ENCODE measurements around the gene RAMP3. TPM values are rescaled to one million over a fixed set of nuclear protein-coding genes. Genes with fewer than 3 reads are reported as not detected.
A peak's percentile ranks its signal among the peaks of the same experiment; 100 is the strongest.

The RAMP3 gene
- total RNA-seq, 1 donor from 2014 or later: 52.5 TPM

- DNase-seq (ENCODE audit: low spot score): no peak
- intact Hi-C loops (cut with DNase I): no loop called here
Measured at GRCh38 chr7:45129906-45130305, 27.7 kb upstream of the RAMP3 start.

GRCh38 chr7:45130910-45131309 is 26.7 kb upstream of the RAMP3 start:
- DNase-seq (ENCODE audit: low spot score): no peak
- intact Hi-C loops (cut with DNase I): no loop called here

GRCh38 chr7:45131891-45132290 is 25.7 kb upstream of the RAMP3 start:
- no peak for DNase-seq (ENCODE audit: low spot score)
- intact Hi-C loops (cut with DNase I): no loop called here

GRCh38 chr7:45132708-45133320 is 24.8 kb upstream of the RAMP3 start:
- no peak for DNase-seq (ENCODE audit: low spot score)
- intact Hi-C loops (cut with DNase I): no loop called here

- intact Hi-C loops (cut with DNase I): no loop called here
- no peak for DNase-seq (ENCODE audit: low spot score)
Measured at GRCh38 chr7:45133352-45133751, 24.2 kb upstream of the RAMP3 start.

GRCh38 chr7:45133877-45134276 is 23.7 kb upstream of the RAMP3 start:
- DNase-seq (ENCODE audit: low spot score): no peak
- intact Hi-C loops (cut with DNase I): no loop called here

GRCh38 chr7:45136106-45137060 is 21.2 kb upstream of the RAMP3 start:
- DNase-seq (ENCODE audit: low spot score): no peak
- intact Hi-C loops (cut with DNase I): loop anchor here (2.0 to 5.0 kb wide), 2 partner anchors 164 to 274 kb away; no protein-coding TSS in a partner anchor

- intact Hi-C loops (cut with DNase I): loop anchor here (5.0 kb wide), 1 partner anchor 276 kb away; no protein-coding TSS in a partner anchor
- DNase-seq (ENCODE audit: low spot score): no peak
Measured at GRCh38 chr7:45138433-45139267, 18.9 kb upstream of the RAMP3 start.

- intact Hi-C loops (cut with DNase I): no loop called here
- DNase-seq (ENCODE audit: low spot score): no peak
Measured at GRCh38 chr7:45140827-45141226, 16.8 kb upstream of the RAMP3 start.

GRCh38 chr7:45143616-45144015 is 14.0 kb upstream of the RAMP3 start:
- intact Hi-C loops (cut with DNase I): no loop called here
- no peak for DNase-seq (ENCODE audit: low spot score)

GRCh38 chr7:45145881-45146280 is 11.7 kb upstream of the RAMP3 start:
- intact Hi-C loops (cut with DNase I): no loop called here
- peak; percentile 56 for DNase-seq (ENCODE audit: low spot score)

- peak; percentile 63 for DNase-seq (ENCODE audit: low spot score)
- intact Hi-C loops (cut with DNase I): no loop called here
Measured at GRCh38 chr7:45146531-45147379, 10.8 kb upstream of the RAMP3 start.

GRCh38 chr7:45147858-45148652 is 9.5 kb upstream of the RAMP3 start:
- peak; percentile 72 for DNase-seq (ENCODE audit: low spot score)
- intact Hi-C loops (cut with DNase I): no loop called here

- intact Hi-C loops (cut with DNase I): no loop called here
- DNase-seq (ENCODE audit: low spot score): peak; percentile 63
Measured at GRCh38 chr7:45148653-45148973, 9.0 kb upstream of the RAMP3 start.

GRCh38 chr7:45149606-45150005 is 8.0 kb upstream of the RAMP3 start:
- intact Hi-C loops (cut with DNase I): no loop called here
- peak; percentile 49 for DNase-seq (ENCODE audit: low spot score)

- intact Hi-C loops (cut with DNase I): no loop called here
- DNase-seq (ENCODE audit: low spot score): peak; percentile 62
Measured at GRCh38 chr7:45150199-45150598, 7.4 kb upstream of the RAMP3 start.

GRCh38 chr7:45151131-45151684 is 6.4 kb upstream of the RAMP3 start:
- intact Hi-C loops (cut with DNase I): no loop called here
- peak; percentile 54 for DNase-seq (ENCODE audit: low spot score)

- intact Hi-C loops (cut with DNase I): no loop called here
- DNase-seq (ENCODE audit: low spot score): peak; percentile 57
Measured at GRCh38 chr7:45151967-45152366, 5.6 kb upstream of the RAMP3 start.
